GM23248 (cell line): ENCODE data around the gene WNT10A.

Source experiments
- EZH2 ChIP-seq: fragments of 200-600 bp; sonication (generic); IDR thresholded peaks from 2 replicates; pipeline ENCODE4 v1.6.1; 2018; ENCODE audit warnings: antibody characterized with exemption, mild to moderate bottlenecking; ENCODE audit not compliant: insufficient read depth, poor library complexity, severe bottlenecking
- EZH2phosphoT487 ChIP-seq: fragments of 200-600 bp; sonication (generic); IDR thresholded peaks from 2 replicates; pipeline ENCODE4 v1.6.1; 2018; ENCODE audit warnings: antibody characterized with exemption, moderate library complexity, mild to moderate bottlenecking, low read depth; ENCODE audit not compliant: insufficient read depth

DNA sequence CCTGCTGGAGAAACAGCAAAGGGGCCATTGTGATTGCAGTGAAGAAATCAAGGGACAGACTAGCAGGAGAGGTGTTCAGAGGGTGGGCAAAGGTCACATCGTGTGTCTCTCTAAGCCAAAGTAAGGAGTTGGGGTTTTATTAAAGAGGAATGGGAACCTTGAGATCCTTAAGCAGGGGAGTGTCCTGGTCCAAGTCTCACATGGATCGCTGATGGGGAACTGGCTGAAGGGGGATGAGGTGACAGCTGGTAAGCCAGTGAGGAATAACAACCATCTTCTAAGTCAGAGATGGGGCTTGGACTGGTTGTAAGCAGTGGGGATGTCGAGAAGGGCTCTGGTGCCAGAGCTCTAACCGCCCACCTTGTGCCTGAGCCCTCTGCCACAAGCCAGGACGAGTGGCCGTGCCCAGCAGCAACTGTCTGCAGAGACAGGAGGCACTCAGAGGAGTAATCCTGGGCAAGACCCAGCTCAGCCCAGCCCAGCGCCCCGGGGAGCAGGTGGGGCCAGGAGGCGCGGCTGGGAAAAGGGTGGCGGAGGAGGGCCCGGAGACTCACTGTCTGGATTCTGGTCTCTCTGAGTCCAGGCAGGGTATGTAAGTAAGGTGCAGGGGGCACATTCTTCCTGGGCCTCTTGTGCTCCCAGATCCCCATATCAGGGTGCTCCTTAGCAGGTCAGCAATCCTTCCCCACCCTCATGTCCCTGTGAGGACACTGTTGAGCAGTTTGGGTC lies 13.7 kb downstream of the WNT10A start:
- no peak for TF ChIP-seq EZH2
- no peak for TF ChIP-seq EZH2phosphoT487
